ENCODE data around the gene GALNTL6. TPM values are rescaled to one million over a fixed set of nuclear protein-coding genes. Genes with fewer than 3 reads are reported as not detected.

GALNTL6 gene
- total RNA-seq, 1 experiment from 2014 or later: not detected

DNA sequence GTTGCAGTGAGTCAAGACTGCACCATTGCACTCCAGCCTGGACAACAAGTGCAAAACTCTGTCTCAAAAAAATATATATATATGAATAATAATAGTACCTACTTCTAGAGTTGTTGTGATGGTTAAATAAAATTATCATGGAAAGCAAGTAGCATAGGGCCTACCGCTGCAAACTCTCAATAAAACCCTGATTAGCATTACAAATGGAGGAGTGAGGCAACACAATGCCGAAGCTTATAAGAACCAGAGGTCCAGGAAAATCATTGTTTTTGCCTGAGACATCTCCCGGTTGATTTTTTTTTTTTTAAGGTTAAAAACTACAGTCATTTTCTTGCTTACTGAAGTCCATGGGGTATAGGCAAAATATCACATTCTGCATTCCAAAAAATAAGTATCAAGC is 1170.4 kb downstream of the GALNTL6 start:
- H4K91ac ChIP-seq (ENCODE audit: insufficient read length, low read depth, low read length): no peak overlapping the region
- no peaks in the 10 kb centered on the region for H3K27me3 ChIP-seq (ENCODE audit: insufficient read depth, low read length)
- no peak overlapping the region for H2BK120ac ChIP-seq (ENCODE audit: low read depth, low read length, poor library complexity, severe bottlenecking)
- Mint-ChIP-seq H3K9me3 (peaks cover 7 to 19% of the 10 kb centered on the region in 2 experiments), H3K27ac (no peak overlapping the region), H3K27me3 (ENCODE audit: low read depth) (no peaks in the 10 kb centered on the region; the same call in 1 of the 2 replicates), H3K36me3 (ENCODE audit: insufficient read depth in 1 of 3, low read depth in 3 of 3) (peaks cover 9 to 23% (median 10%) of the 10 kb centered on the region in 3 experiments), H3K4me3 (no peak overlapping the region), H3K4me1 (peaks cover 31 to 32% of the 10 kb centered on the region in 2 experiments)
- no peak overlapping the region for H3K27ac ChIP-seq (ENCODE audit: insufficient read length, low read depth, low read length)
- H4K8ac ChIP-seq (replicated peaks; ENCODE audit: insufficient read length, low read depth, low read length): no peak overlapping the region
- H4K20me1 ChIP-seq (ENCODE audit: control insufficient read depth, insufficient read depth, insufficient read length): no peaks in the 10 kb centered on the region
- H2AFZ ChIP-seq (ENCODE audit: low read length): no peak overlapping the region
- H3K4me1 ChIP-seq (ENCODE audit: insufficient read depth, low read length): peaks cover 7% of the 10 kb centered on the region; the same call in 1 of the 2 replicates
- no CpG with 5 or more reads among the region's 3 CpGs for WGBS (ENCODE audit: extremely low coverage, insufficient read length, low lambda C conversion rate)
- H3K14ac ChIP-seq (ENCODE audit: insufficient read depth, low read length): no peak overlapping the region
- no peak overlapping the region for H3T11ph ChIP-seq (ENCODE audit: low read length)
- H2BK12ac ChIP-seq (ENCODE audit: insufficient read length, low read depth, low read length): no peak overlapping the region
- H4K5ac ChIP-seq (ENCODE audit: insufficient read length, low read depth, low read length): no peak overlapping the region
- H3K79me1 ChIP-seq (ENCODE audit: insufficient read depth, low read depth, low read length, poor library complexity, severe bottlenecking): no peaks in the 10 kb centered on the region
- H3K9me3 ChIP-seq (ENCODE audit: control insufficient read depth, low read depth, low read length): no peaks in the 10 kb centered on the region
- H2BK5ac ChIP-seq (ENCODE audit: insufficient read length, low read length): no peak overlapping the region
- H3K23ac ChIP-seq (ENCODE audit: insufficient read length, low read depth, low read length): no peak overlapping the region
- TF ChIP-seq, protein P1, sequence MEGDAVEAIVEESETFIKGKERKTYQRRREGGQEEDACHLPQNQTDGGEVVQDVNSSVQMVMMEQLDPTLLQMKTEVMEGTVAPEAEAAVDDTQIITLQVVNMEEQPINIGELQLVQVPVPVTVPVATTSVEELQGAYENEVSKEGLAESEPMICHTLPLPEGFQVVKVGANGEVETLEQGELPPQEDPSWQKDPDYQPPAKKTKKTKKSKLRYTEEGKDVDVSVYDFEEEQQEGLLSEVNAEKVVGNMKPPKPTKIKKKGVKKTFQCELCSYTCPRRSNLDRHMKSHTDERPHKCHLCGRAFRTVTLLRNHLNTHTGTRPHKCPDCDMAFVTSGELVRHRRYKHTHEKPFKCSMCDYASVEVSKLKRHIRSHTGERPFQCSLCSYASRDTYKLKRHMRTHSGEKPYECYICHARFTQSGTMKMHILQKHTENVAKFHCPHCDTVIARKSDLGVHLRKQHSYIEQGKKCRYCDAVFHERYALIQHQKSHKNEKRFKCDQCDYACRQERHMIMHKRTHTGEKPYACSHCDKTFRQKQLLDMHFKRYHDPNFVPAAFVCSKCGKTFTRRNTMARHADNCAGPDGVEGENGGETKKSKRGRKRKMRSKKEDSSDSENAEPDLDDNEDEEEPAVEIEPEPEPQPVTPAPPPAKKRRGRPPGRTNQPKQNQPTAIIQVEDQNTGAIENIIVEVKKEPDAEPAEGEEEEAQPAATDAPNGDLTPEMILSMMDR (conservative IDR thresholded peaks at IDR 0.05): no peak
- no peak overlapping the region for H2BK20ac ChIP-seq (ENCODE audit: low read depth, low read length, poor library complexity, severe bottlenecking)
- H3K56ac ChIP-seq (ENCODE audit: insufficient read length, low read depth, low read length): no peak overlapping the region
- no peak overlapping the region for H3K4me2 ChIP-seq (ENCODE audit: insufficient read depth, insufficient read length, low read length)
- DNase-seq: no peak
- H2AK5ac ChIP-seq (ENCODE audit: insufficient read length, low read length): no peak overlapping the region
- H3K4ac ChIP-seq (ENCODE audit: low read depth, low read length): no peak overlapping the region
- no peak overlapping the region for H3K9ac ChIP-seq (ENCODE audit: extremely low read depth, insufficient read length, low read length)
- no peak overlapping the region for H2BK15ac ChIP-seq (ENCODE audit: low read depth, low read length)
- H3K23me2 ChIP-seq (ENCODE audit: insufficient read length, low read depth, low read length, poor library complexity, severe bottlenecking): no peaks in the 10 kb centered on the region
- H3K18ac ChIP-seq (ENCODE audit: insufficient read length, low read depth, low read length): no peak overlapping the region
- H3K79me2 ChIP-seq (ENCODE audit: insufficient read depth, low read length): no peaks in the 10 kb centered on the region
